HG03103 (cell line): ENCODE results near the gene PYHIN1.

ENCODE experiments used
- ATAC-seq: cut with Tn5 transposase; IDR thresholded peaks from one replicate; pipeline ENCODE4 v1.9.1; 2021; ENCODE audit warnings: low read depth; ENCODE audit not compliant: unreplicated experiment

Gene PYHIN1

GRCh38 chr1:158931055-158931737 is at the start of gene PYHIN1:
PYHIN1 (plus strand) TSS chr1:158931552; CDS start chr1:158936911, 5,359 bp downstream.
- ATAC-seq, result no peak

DNA sequence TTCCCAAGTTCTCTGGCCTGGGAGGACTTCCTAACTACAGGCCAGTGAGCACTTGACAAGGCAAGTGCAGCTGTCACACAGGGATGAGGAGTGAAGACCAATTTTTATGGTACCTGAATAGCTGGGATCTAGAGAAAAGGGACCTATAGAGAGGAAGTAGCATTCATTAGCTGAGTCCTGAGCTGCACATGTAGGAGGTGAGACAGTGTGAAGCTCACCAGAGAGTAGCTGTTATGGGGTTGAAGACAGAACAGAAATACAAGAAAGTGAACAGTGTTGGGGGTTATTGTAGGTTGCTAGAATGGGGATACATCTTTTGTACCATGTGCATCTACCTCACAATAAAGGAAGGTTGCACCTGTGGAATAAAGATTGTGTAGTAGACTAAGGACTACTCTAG is 37.7 kb upstream of the PYHIN1 start:
- no peak for ATAC-seq

DNA sequence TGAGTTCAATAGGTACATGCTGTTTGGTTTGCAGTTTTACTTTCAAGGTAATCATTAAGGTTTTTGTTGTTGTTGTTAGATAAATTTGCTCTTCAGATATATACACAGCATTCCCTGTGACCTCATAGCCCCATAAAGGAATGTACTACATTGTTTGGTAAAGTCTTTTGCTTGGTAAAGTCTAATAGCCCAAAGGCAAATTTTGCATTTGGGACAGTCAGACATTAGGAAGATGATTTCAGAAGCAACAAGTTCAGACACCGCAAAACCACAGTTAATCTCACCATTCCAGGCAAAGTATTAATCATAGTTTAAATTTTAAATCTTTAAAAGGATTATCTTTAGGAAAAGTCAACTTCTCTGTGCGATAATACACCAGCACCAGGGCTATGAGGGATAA is 32.6 kb upstream of the PYHIN1 start:
- ATAC-seq, result no peak

DNA sequence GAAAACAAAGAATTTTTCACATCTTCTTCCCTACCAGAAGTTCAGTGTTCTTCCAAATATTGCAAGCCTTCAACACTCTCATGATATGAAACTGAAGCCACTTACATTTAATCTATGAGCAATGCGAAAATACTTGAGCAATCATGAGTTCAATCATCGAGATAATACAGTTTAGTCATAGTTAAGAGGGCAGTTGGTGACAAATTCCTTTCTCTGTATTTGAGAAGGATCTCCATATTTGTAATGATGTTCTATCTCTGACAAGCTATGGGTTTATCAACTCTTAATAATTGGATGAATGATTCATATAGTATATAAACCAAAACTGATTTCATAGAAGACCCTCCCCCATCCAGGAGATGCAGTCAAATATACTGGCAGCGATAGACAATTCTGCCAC is 29.7 kb upstream of the PYHIN1 start:
- ATAC-seq, result no peak

DNA sequence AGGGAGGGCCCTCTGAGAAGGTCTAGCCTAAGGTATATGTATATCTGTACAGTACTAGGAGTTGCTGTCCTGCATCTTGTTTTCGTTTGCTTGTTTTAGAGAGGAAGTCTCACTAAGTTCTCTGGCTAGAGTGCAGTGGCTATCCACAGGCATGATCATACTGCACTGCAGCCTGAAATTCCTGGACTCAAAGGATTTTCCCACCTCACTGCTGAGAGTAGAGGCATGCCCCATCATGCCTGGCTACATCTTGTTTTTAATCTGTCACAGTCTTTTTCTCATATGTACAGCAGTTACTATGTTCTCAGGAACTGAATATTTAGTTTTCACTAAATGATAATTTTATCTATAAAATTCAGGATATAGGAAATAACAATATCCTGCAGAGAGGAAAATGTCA is 15.3 kb upstream of the PYHIN1 start:
- ATAC-seq, result no peak

DNA sequence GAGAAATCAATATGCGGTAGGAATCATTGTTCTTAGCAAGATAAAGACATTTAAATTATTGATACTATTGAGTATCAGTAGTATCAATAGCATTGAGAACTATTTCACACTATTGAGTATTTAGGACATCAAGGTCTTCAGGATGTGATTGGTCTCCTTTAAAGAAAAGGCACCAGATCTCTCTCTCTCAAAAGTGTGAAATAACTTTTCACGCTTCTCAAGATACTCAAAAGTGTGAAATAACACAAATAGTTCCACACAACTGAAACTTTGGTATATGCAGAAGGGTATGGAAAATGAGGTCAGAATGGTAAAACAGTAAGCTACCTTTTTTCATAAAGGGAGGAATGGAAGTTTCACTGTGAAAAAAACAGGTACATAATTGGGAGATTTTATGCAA is 6.7 kb upstream of the PYHIN1 start:
- ATAC-seq, result no peak

- ATAC-seq, result no peak
Observed at GRCh38 chr1:158930504-158930903, 848 bp upstream of the PYHIN1 start.

DNA sequence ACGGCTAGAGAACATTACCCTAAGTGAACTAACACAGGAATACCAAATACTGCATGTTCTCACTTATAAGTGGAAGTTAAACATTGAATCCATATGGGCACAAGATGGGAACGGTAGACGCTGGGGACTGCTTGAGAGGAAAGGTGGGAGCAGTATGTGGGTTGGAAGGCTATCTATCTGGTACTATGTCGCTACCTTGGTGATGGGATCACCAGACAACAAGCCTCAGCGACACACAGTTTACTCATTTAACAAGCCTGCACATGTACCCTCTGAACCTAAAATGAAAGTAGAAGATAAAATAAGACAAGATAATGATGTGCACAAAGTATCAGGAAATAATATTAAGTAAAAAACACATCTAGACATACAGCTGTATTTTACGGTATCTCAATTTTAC is 819 bp downstream of the PYHIN1 start:
- no peak for ATAC-seq

DNA sequence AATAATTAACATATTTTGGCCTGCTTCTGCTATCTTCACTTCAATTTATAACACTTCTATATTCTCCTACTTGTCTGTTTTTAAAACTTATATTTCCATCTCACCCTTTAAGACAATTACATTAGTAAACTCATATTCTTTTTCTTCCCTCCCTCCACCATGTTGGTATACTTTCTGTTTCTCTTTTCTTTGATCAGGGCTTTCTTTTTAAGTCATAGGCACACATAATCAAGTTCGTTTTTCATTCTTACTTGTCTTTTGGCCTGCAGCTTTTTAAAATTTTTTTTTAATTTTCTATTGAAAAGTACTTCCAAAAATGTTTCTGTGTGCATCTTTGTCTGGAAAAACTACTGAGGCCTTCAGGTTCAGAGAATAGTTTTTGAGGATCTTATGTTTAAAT is 2.3 kb downstream of the PYHIN1 start:
- no peak for ATAC-seq

GRCh38 chr1:158939180-158939579 is 7.8 kb downstream of the PYHIN1 start:
- no peak for ATAC-seq

GRCh38 chr1:158941317-158941716 is 10.0 kb downstream of the PYHIN1 start:
- no peak for ATAC-seq

DNA sequence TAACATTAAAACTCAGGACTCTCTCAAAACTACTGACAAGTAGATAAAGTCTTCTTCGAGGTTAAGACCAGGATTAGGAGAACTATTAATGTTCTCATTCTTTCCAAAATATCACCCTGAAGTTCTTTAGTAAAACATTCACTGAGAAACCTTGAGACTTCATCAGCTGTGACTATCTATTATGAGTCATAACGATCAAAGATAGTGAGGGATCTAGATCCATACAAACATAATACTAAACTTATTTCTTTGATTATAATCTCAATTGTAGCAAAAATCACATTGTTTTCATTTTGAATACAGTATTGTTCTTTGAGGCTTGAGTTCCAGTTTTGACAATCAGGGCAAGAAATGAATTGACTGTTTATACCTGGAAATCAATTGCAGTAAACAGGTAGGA is 11.1 kb downstream of the PYHIN1 start:
- no peak for ATAC-seq

DNA sequence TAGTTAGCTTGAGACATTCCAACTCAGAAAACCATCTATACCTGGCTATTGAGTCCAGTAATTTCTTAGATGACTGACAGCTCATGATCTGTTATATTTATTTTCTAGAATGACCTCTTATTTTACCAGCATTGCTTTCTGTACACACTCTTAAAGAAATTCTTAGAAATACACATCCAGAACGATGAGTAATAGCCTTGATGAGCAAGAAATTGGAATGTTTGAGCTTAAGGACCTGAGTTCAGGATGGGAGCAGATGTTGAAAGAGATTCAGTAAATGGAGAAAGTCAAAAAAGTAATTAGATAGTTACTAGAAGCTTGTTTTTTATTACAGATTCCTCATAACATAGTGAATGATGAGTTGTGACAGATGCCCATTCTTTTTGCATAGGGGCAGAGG is 11.7 kb downstream of the PYHIN1 start:
- ATAC-seq, result no peak

GRCh38 chr1:158945061-158945460 is 13.7 kb downstream of the PYHIN1 start:
- no peak for ATAC-seq

DNA sequence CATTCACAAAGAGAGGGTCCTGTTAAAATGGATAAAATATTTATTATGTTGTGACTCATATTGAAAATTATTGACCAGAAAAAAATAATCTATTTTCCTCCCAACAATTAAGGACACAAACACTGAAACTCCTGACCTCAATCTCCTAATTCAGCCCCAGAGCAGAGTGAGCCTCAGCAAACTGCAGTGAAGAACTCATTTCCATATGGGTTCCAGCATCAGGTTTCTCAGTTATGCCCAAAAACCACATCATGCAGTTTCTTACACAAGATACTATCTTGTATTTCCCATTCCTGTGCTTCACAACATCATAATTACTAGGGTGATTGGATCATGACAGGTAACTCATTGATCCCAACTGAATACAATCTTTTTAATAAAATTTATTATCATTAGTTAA is 15.4 kb downstream of the PYHIN1 start:
- ATAC-seq, result no peak

DNA sequence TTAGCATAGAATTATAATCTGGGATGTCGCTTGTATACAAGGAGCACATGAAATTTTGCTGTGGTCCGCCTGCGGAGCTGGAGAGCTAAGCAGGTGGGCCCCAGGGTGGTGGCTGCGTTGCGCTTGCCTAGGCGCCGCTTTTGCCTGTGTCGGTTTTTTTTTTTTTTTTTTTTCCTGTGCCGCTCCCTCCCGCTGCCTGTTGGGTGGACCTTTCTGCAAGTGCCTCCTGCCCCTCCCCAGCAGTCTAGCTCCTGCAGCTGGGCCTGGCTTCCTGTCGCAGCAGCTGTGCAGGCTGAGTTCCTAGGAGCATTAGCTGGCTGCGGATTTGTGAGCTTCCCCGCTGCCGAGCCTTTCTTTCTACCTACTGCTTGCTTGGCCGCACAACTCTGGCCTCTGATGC is 20.6 kb downstream of the PYHIN1 start:
- ATAC-seq, result peak; percentile 73

DNA sequence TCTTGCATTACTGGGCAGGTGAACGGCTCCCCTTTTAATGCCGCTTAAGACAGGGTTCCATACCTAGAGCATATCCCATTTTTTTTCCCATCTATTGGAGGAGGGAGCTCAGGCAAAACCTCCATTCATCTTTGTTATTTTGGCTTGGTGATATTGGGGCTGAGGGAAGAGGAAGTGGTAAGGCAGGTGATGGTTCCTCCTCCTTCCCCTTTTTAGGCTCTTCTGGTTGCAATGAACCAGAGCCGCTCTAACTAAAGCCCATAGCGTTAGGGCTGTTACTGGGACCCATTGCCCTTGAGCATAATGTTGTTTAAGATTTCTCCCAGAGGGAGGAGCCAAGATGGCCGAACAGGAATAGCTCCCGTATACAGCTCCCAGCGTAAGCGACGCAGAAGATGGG is 21.1 kb downstream of the PYHIN1 start:
- peak; percentile 68 for ATAC-seq

DNA sequence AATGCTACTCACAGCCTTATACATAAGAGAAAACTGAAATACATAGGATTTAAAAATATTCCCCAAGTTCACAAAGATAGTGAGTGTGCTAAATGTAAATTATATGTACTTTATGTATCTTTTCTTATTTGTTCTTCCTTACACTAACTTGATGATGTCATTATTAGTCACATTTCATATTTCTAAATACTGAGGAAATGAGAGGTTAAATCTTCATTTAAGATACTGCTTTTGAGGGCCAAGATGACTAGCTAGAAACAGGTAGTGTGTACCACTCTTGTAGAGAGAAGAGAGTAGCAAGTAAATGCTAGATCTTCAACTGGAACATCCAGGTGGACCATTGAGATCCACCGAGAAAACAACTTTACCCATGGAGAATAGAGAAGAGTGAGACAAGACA is 29.8 kb downstream of the PYHIN1 start:
- no peak for ATAC-seq

GRCh38 chr1:158962983-158963382 is 31.6 kb downstream of the PYHIN1 start:
- no peak for ATAC-seq

DNA sequence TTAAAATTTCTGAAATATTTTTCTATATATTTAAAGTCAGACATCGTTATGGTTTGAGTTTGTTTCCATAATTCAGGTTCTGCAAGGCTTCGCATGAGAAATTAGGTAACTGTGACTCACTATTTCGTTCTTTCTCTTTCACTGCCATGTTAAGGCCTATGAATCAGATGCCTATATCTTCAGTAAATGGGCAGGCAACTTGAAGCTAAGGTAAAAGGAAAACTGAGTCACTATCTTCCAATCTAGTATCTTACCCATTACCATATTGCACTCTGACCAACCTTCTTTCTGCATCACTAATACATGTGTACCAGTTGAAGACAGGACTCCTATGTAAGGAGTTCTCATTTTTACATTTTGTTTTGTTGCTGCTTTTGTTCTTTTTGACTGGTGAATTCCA is 37.8 kb downstream of the PYHIN1 start:
- no peak for ATAC-seq

GRCh38 chr1:158969855-158970254 is 38.5 kb downstream of the PYHIN1 start:
- ATAC-seq, result no peak

DNA sequence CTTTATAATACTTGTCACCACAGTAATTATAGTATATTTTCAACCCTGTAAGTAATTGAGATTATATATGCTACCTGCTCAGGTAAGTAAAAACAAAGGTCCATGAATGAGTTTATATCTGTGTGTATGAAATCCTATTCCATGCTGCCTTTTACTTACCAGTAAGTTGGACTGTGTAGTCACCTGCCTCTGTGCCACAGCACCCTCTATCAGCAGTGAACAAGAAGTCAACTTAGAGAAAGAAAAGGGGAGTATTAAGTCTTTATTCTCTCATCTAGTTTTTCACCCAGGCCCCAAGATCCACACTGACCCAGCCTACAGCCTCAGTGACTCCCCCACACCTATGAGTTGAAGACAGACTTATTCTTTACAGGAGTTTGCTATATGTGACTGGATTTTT is 41.5 kb downstream of the PYHIN1 start:
- no peak for ATAC-seq

DNA sequence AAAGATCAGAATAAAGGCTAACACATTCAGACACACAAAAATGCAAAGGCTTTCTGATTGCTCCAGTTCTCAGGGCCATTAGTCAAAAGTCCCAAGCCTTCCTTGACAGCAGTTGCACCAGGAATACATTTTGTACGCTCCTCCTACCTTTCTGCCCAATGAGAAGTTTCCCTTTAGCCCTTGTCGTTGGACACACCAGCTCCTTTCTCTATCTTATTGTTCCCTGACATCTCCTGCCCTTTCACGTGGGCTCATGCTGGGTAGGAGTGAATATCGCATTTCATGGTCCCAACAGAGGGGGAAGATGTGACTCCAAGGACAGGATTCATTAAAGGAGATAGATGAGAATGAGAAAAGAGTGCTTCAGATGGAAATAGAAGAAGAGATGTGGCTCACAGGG is 44.9 kb downstream of the PYHIN1 start:
- no peak for ATAC-seq
